H1 (cell line): ENCODE results near the gene LGALS4. TPM values are rescaled to one million over a fixed set of nuclear protein-coding genes. Genes with fewer than 3 reads are reported as not detected.

Source experiments
- CTCF ChIA-PET: fragments of 300-600 bp; sonication (Branson Sonifier 250); formaldehyde crosslinking; loops from one replicate; lab custom pipeline; 2021; ENCODE audit not compliant: partially characterized antibody; lab: Charles Lee
- POLR2A ChIA-PET: fragments of 300-600 bp; sonication (Branson Sonifier 250); formaldehyde crosslinking; loops from one replicate; lab custom pipeline; 2021; ENCODE audit warnings: inconsistent platforms; ENCODE audit not compliant: partially characterized antibody; lab: Charles Lee
- DNase-seq, 2 experiments: peaks; one replicate each; pipeline versions ENCODE4 v3.0.0 to v3.0.0-alpha.2; 2010 to 2022; ENCODE audit warnings: low spot score in 2 of 2, low read depth in 1 of 2, mixed read lengths in 1 of 2
- FAIRE-seq: peaks from 2 replicates; lab custom pipeline; 2011; peaks lifted over from hg19 to GRCh38; lab: Jason Lieb, UNC
- H2AFZ ChIP-seq: 2 replicates; pipeline ENCODE4 v1.8.1; 2012; ENCODE audit warnings: low read length, inconsistent platforms
- H2AK5ac ChIP-seq: 2 replicates; pipeline ENCODE4 v1.6.1; 2013; ENCODE audit warnings: low read depth, low read length
- H2BK120ac ChIP-seq: replicated peaks from 2 replicates; pipeline ENCODE3; 2013; ENCODE audit warnings: low read depth, low read length, inconsistent platforms
- H2BK12ac ChIP-seq: 2 replicates; pipeline ENCODE4 v1.6.1; 2013; ENCODE audit warnings: low read depth, low read length
- H2BK15ac ChIP-seq: 2 replicates; pipeline ENCODE4 v1.6.1; 2013; ENCODE audit warnings: low read length
- H2BK20ac ChIP-seq: 2 replicates; pipeline ENCODE4 v1.6.1; 2013; ENCODE audit warnings: low read length
- H2BK5ac ChIP-seq: 2 replicates; pipeline ENCODE4 v1.6.1; 2013; ENCODE audit warnings: low read depth, low read length
- H3K14ac ChIP-seq: 2 replicates; pipeline ENCODE4 v1.6.1; 2013; ENCODE audit warnings: inconsistent platforms; ENCODE audit not compliant: insufficient read length
- H3K18ac ChIP-seq: 2 replicates; pipeline ENCODE4 v1.6.1; 2013; ENCODE audit warnings: low read length; ENCODE audit errors: extremely low read depth
- H3K23ac ChIP-seq: 2 replicates; pipeline ENCODE4 v1.6.1; 2013; ENCODE audit warnings: inconsistent platforms; ENCODE audit not compliant: insufficient read length
- H3K23me2 ChIP-seq: 2 replicates; pipeline ENCODE4 v1.6.1; 2013; ENCODE audit warnings: low read depth, low read length
- H3K27ac ChIP-seq: 2 replicates; pipeline ENCODE4 v1.6.1; 2011; ENCODE audit warnings: low read depth, low read length, inconsistent platforms
- H3K27me3 ChIP-seq, 4 experiments: replicated peaks in 1 of 4; 1 replicate in 1 of 4; 2 replicates in 3 of 4; pipeline versions ENCODE4 v1.6.1 to v1.8.1; 2011 to 2013; ENCODE audit warnings: low read length in 3 of 4, mild to moderate bottlenecking in 3 of 4, inconsistent platforms in 2 of 4, mixed read lengths in 2 of 4, moderate library complexity in 1 of 4; ENCODE audit not compliant: control insufficient read depth in 3 of 4, insufficient read depth in 3 of 4; ENCODE audit errors: extremely low read depth in 1 of 4
- H3K36me3 ChIP-seq, 4 experiments: 2 replicates each; pipeline versions ENCODE4 v1.6.1 to v1.8.1; 2011 to 2013; ENCODE audit warnings: mild to moderate bottlenecking in 4 of 4, low read length in 3 of 4, moderate library complexity in 2 of 4, control low read depth in 1 of 4, inconsistent platforms in 1 of 4; ENCODE audit not compliant: insufficient read depth in 4 of 4, control insufficient read depth in 2 of 4
- H3K4ac ChIP-seq: replicated peaks from 2 replicates; pipeline ENCODE3; 2013; ENCODE audit warnings: low read length, low read depth, mixed read lengths, inconsistent platforms; ENCODE audit not compliant: insufficient read length
- H3K4me1 ChIP-seq, 4 experiments: replicated peaks in 1 of 4; 1 replicate in 1 of 4; 2 replicates in 3 of 4; pipeline versions ENCODE4 v1.6.1 to v1.8.1; 2011 to 2013; ENCODE audit warnings: low read length in 3 of 4, inconsistent platforms in 2 of 4, mixed read lengths in 1 of 4; ENCODE audit not compliant: insufficient read depth in 4 of 4, control insufficient read depth in 3 of 4
- H3K4me2 ChIP-seq, 2 experiments: 2 replicates each; pipeline versions ENCODE4 v1.6.1 to v1.8.1; 2011 to 2013; ENCODE audit warnings: low read depth in 2 of 2, low read length in 2 of 2, control low read depth in 1 of 2, inconsistent platforms in 1 of 2, mild to moderate bottlenecking in 1 of 2; ENCODE audit not compliant: insufficient read depth in 1 of 2
- H3K4me3 ChIP-seq, 4 experiments: fragments of 200-600, 300-600 bp in 1 of 4; sonication (generic), shearing (Covaris generic), sonication (Bioruptor Twin) in 1 of 4; 2 replicates each; pipeline versions ENCODE4 v1.5.1 to v1.8.1; 2011 to 2016; ENCODE audit warnings: low read length in 4 of 4, low read depth in 3 of 4, control low read depth in 2 of 4, inconsistent platforms in 2 of 4, mild to moderate bottlenecking in 2 of 4, mixed read lengths in 1 of 4, moderate library complexity in 1 of 4; ENCODE audit not compliant: insufficient read depth in 2 of 4; ENCODE audit errors: extremely low read depth in 1 of 4
- H3K56ac ChIP-seq: replicated peaks from 2 replicates; pipeline ENCODE3; 2013; ENCODE audit warnings: low read depth, mild to moderate bottlenecking, mixed read lengths, low read length, inconsistent platforms; ENCODE audit not compliant: insufficient read length
- H3K79me1 ChIP-seq: 2 replicates; pipeline ENCODE4 v1.6.1; 2013; ENCODE audit warnings: low read depth, low read length, control low read depth
- H3K79me2 ChIP-seq, 2 experiments: 2 replicates each; pipeline versions ENCODE4 v1.6.1 to v1.8.1; 2012 to 2013; ENCODE audit warnings: low read length in 2 of 2, mild to moderate bottlenecking in 2 of 2, inconsistent platforms in 1 of 2; ENCODE audit not compliant: insufficient read depth in 2 of 2, control insufficient read depth in 1 of 2
- H3K9ac ChIP-seq, 4 experiments: replicated peaks in 1 of 4; 1 replicate in 1 of 4; 2 replicates in 3 of 4; pipeline versions ENCODE4 v1.6.1 to v1.8.1; 2011 to 2013; ENCODE audit warnings: low read depth in 3 of 4, low read length in 3 of 4, control low read depth in 2 of 4, mild to moderate bottlenecking in 2 of 4, moderate library complexity in 2 of 4, inconsistent platforms in 1 of 4; ENCODE audit errors: extremely low read depth in 1 of 4
- H3K9me3 ChIP-seq, 2 experiments: 2 replicates each; pipeline versions ENCODE4 v1.6.1 to v1.8.1; 2012 to 2013; ENCODE audit warnings: mild to moderate bottlenecking in 2 of 2, moderate library complexity in 2 of 2, control low read depth in 1 of 2, inconsistent platforms in 1 of 2, low read depth in 1 of 2, low read length in 1 of 2, mixed read lengths in 1 of 2; ENCODE audit not compliant: insufficient read depth in 2 of 2
- H4K20me1 ChIP-seq, 2 experiments: replicated peaks in 1 of 2; 2 replicates each; pipeline versions ENCODE3 to v1.8.1; 2011 to 2013; ENCODE audit warnings: inconsistent platforms in 2 of 2, low read length in 2 of 2, mild to moderate bottlenecking in 1 of 2; ENCODE audit not compliant: insufficient read depth in 2 of 2, control insufficient read depth in 1 of 2
- H4K5ac ChIP-seq: 2 replicates; pipeline ENCODE4 v1.6.1; 2013; ENCODE audit warnings: low read length, low read depth, mixed read lengths, inconsistent platforms; ENCODE audit not compliant: insufficient read length
- H4K8ac ChIP-seq: 2 replicates; pipeline ENCODE4 v1.8.0; 2013; ENCODE audit warnings: mild to moderate bottlenecking, moderate library complexity, low read length, inconsistent platforms; ENCODE audit not compliant: insufficient read depth; ENCODE audit errors: extremely low read depth
- H4K91ac ChIP-seq: replicated peaks from 2 replicates; pipeline ENCODE3; 2013; ENCODE audit warnings: low read length, mixed read lengths, inconsistent platforms; ENCODE audit not compliant: insufficient read length
- CREB1 ChIP-seq: IDR thresholded peaks from 2 replicates; pipeline ENCODE4 v1.6.1; 2012; ENCODE audit warnings: inconsistent platforms
- POLR2AphosphoS5 ChIP-seq: IDR thresholded peaks from 2 replicates; pipeline ENCODE4 v1.6.1; 2011; ENCODE audit warnings: low read depth, low read length
- WGBS, 2 experiments: shearing (Covaris generic) in 1 of 2; methylation state at CpG; one replicate each; pipeline versions ENCODE4 v1.1.6 to v1.1.7; 2013 to 2015; ENCODE audit warnings: low lambda C conversion rate in 2 of 2, mixed read lengths in 2 of 2, inconsistent platforms in 1 of 2, low coverage in 1 of 2, missing lambda C conversion rate in 1 of 2; ENCODE audit not compliant: insufficient replicate concordance in 2 of 2, insufficient coverage in 1 of 2, insufficient read length in 1 of 2; ENCODE audit errors: extremely low coverage in 1 of 2, missing lambda C conversion rate in 1 of 2; 5-methylcytosine and 5-hydroxymethylcytosine counted together
- polyA plus RNA-seq, 7 experiments: library from polyadenylated mRNA; depleted of rRNA in 3 of 7; stranded (reverse) in 5 of 7; unstranded in 2 of 7; fragments of >200 nt in 5 of 7; fragments of 200-250 nt in 2 of 7; gene quantifications; 1 replicate in 5 of 7; 2 replicates in 1 of 7; 4 replicates in 1 of 7; pipeline versions ENCODE4 v1.2.1 to v1.2.3, GENCODE V29; 2011 to 2013; ENCODE audit warnings: missing spikeins in 2 of 7, mixed read lengths in 2 of 7
- total RNA-seq: library from RNA; stranded (reverse); fragmentation: NEBNext Ultra II Directional; extraction: Animal tissue kit (Norgen Biotek cat#: 25700); gene quantifications from 2 replicates; pipeline ENCODE4 v1.2.1, GENCODE V29; 2021

The LGALS4 gene
- total and polyA plus RNA-seq, 2 of the 8 experiments (the other 6 are each of a cell fraction or from before 2014, with no cell fraction given), result 0.32 to 0.37 TPM

- H2BK120ac ChIP-seq, result no peak overlapping the region
- no peak overlapping the region; the same call in 1 of the 2 replicates for H3K27ac ChIP-seq
- no peaks in the 10 kb centered on the region for H3K23me2 ChIP-seq
- peaks cover 1 to 54% of the 10 kb centered on the region in 2 experiments; a peak in 3 of 4 replicates for H3K79me2 ChIP-seq
- no peak overlapping the region for H2BK15ac ChIP-seq
- WGBS, 2 experiments, result 97% methylated on average over 19 of the region's 19 CpGs; no CpG with 5 or more reads in 1 of the 2 experiments
- no peak overlapping the region for H3K18ac ChIP-seq
- H3K36me3 ChIP-seq, result peaks cover 87 to 100% (median 99%) of the 10 kb centered on the region in 4 experiments
- H3K79me1 ChIP-seq, result peaks cover 10% of the 10 kb centered on the region; the same call in 1 of the 2 replicates
- no peak overlapping the region for H4K5ac ChIP-seq
- H2AK5ac ChIP-seq, result no peak overlapping the region
- peaks cover 41 to 57% of the 10 kb centered on the region in 2 experiments for H4K20me1 ChIP-seq
- no peak overlapping the region for H2BK5ac ChIP-seq
- H4K8ac ChIP-seq, result peak overlapping the region; percentile 46
- ChIA-PET CTCF (interaction anchor here (0.6 to 1.1 kb wide), 3 partner anchors 12 to 326 kb away, joined by 3 read pairs; no protein-coding TSS in a partner anchor), POLR2A (interaction anchor here (1.2 to 8.3 kb wide), 4 partner anchors 8 to 92 kb away, joined by 3 to 376 read pairs (median 14); partner anchors contain the start of gene ECH1)
- no peak for FAIRE-seq
- no peak for DNase-seq
- no peak overlapping the region for H3K4me3 ChIP-seq
- no peaks in the 10 kb centered on the region for H3K9me3 ChIP-seq
- no peak overlapping the region for H3K4me2 ChIP-seq
- no peak overlapping the region for H2BK12ac ChIP-seq
- H3K27me3 ChIP-seq, result no peaks in the 10 kb centered on the region; a peak in 1 of 7 replicates
- H3K56ac ChIP-seq, result no peak overlapping the region
- TF ChIP-seq POLR2AphosphoS5, result peak; percentile 74
- no peak for TF ChIP-seq CREB1
- no peak overlapping the region for H2AFZ ChIP-seq
- H2BK20ac ChIP-seq, result no peak overlapping the region
- no peak overlapping the region for H3K9ac ChIP-seq
- no peak overlapping the region for H3K23ac ChIP-seq
- H3K14ac ChIP-seq, result no peak overlapping the region
- no peak overlapping the region for H3K4ac ChIP-seq
- H4K91ac ChIP-seq, result no peak overlapping the region
- H3K4me1 ChIP-seq, result no peaks in the 10 kb centered on the region
These were observed 29.2 kb upstream of the LGALS4 start for GRCh38 chr19:38841787-38842438.
